ENCODE data around the gene SCT.

The SCT gene

GRCh38 chr11:612961-613300, 14.1 kb downstream of the SCT start:
- DNase-seq, result no peak
- no peak for TF ChIP-seq CTCF (IDR thresholded peaks at IDR 0.05; ENCODE audit: low read depth, low read length)
- Histone ChIP-seq H3K4me1 (peaks cover 11% of the 10 kb centered on the region), H3K36me3 (peaks cover 14% of the 10 kb centered on the region), H3K4me3 (ENCODE audit: low read depth, low read length) (no peak overlapping the region), H3K9me3 (no peaks in the 10 kb centered on the region), H3K27me3 (no peaks in the 10 kb centered on the region)

GRCh38 chr11:612201-612960, 14.6 kb downstream of the SCT start:
- H3K36me3 ChIP-seq, result peaks cover 20% of the 10 kb centered on the region
- peak; percentile 19 for TF ChIP-seq CTCF (IDR thresholded peaks at IDR 0.05; ENCODE audit: low read depth, low read length)
- no peaks in the 10 kb centered on the region for H3K9me3 ChIP-seq
- no peak overlapping the region for H3K4me3 ChIP-seq (ENCODE audit: low read depth, low read length)
- H3K4me1 ChIP-seq, result peaks cover 11% of the 10 kb centered on the region
- DNase-seq, result peak; percentile 56
- H3K27me3 ChIP-seq, result no peaks in the 10 kb centered on the region

- no peak for TF ChIP-seq CTCF (IDR thresholded peaks at IDR 0.05; ENCODE audit: low read depth, low read length)
- Histone ChIP-seq H3K4me1 (peaks cover 15% of the 10 kb centered on the region), H3K4me3 (ENCODE audit: low read depth, low read length) (no peak overlapping the region), H3K27me3 (no peaks in the 10 kb centered on the region), H3K9me3 (no peaks in the 10 kb centered on the region), H3K36me3 (peaks cover 30% of the 10 kb centered on the region)
- DNase-seq, result no peak
These were observed 15.7 kb downstream of the SCT start for GRCh38 chr11:611001-611996.

- no peak for TF ChIP-seq CTCF (IDR thresholded peaks at IDR 0.05; ENCODE audit: low read depth, low read length)
- Histone ChIP-seq H3K27me3 (no peaks in the 10 kb centered on the region), H3K4me1 (peaks cover 20% of the 10 kb centered on the region), H3K4me3 (ENCODE audit: low read depth, low read length) (no peak overlapping the region), H3K36me3 (peaks cover 38% of the 10 kb centered on the region), H3K9me3 (no peaks in the 10 kb centered on the region)
- no peak for DNase-seq
These were observed 16.7 kb downstream of the SCT start for GRCh38 chr11:610146-610801.

- no peak overlapping the region for H3K4me3 ChIP-seq (ENCODE audit: low read depth, low read length)
- peaks cover 20% of the 10 kb centered on the region for H3K4me1 ChIP-seq
- no peak for DNase-seq
- no peaks in the 10 kb centered on the region for H3K27me3 ChIP-seq
- no peaks in the 10 kb centered on the region for H3K9me3 ChIP-seq
- peaks cover 42% of the 10 kb centered on the region for H3K36me3 ChIP-seq
- no peak for TF ChIP-seq CTCF (IDR thresholded peaks at IDR 0.05; ENCODE audit: low read depth, low read length)
These were observed 17.6 kb downstream of the SCT start for GRCh38 chr11:609341-609811.

Data from BE2C (cell line).